DMS153 (cell line): ENCODE measurements around the gene LSM10.

Experiments
- DNase-seq: peaks from one replicate; lab custom pipeline; 2025; lab: John Stamatoyannopoulos, UW

LSM10 gene

GRCh38 chr1:36351227-36351977, 46.3 kb downstream of the LSM10 start:
- DNase-seq = no peak

GRCh38 chr1:36350659-36351226, 47.0 kb downstream of the LSM10 start:
- no peak for DNase-seq

GRCh38 chr1:36349839-36350238, 47.9 kb downstream of the LSM10 start:
- no peak for DNase-seq

GRCh38 chr1:36349241-36349671, 48.5 kb downstream of the LSM10 start:
- DNase-seq = no peak

- DNase-seq = no peak
Measured at GRCh38 chr1:36346741-36347370, 50.9 kb downstream of the LSM10 start.

GRCh38 chr1:36345353-36345752, 52.4 kb downstream of the LSM10 start:
- no peak for DNase-seq

- no peak for DNase-seq
Measured at GRCh38 chr1:36344395-36344680, 53.4 kb downstream of the LSM10 start.

GRCh38 chr1:36343651-36344394, 53.9 kb downstream of the LSM10 start:
- no peak for DNase-seq
